HepG2 (cell line): Measurements from ENCODE around the gene ADAMTSL3. TPM values are rescaled to one million over a fixed set of nuclear protein-coding genes. Genes with fewer than 3 reads are reported as not detected.

Experiments
- ATAC-seq: fragments of 200-7000 bp; cut with Tn5 transposase; 3 replicates; pipeline ENCODE4 v1.9.1; 2020; ENCODE audit warnings: mild to moderate bottlenecking, moderate library complexity
- BruUV-seq: library from RNA; stranded (reverse); fragments of 400-500 nt; replicated peaks from 2 replicates; lab custom pipeline; 2021; lab: Mats Ljungman, UMichigan
- CTCF ChIA-PET: fragments of 300-600 bp; formaldehyde crosslinking; extraction: SDS; loops from one replicate; lab custom pipeline; 2021; ENCODE audit warnings: low total read pairs, inconsistent platforms, low intra/inter-chr PET ratio; lab: Yijun Ruan, JAX
- POLR2A ChIA-PET: fragments of 350-600 bp; sonication (Branson Sonifier 250); formaldehyde crosslinking; loops from one replicate; lab custom pipeline; 2020; ENCODE audit warnings: antibody characterized with exemption, inconsistent platforms; lab: Yijun Ruan, JAX
- DNase-seq: peaks from one replicate; pipeline ENCODE4 v3.0.0-alpha.2; 2015; ENCODE audit warnings: low spot score
- FAIRE-seq: peaks from 3 replicates; lab custom pipeline; 2011; peaks lifted over from hg19 to GRCh38; lab: Jason Lieb, UNC
- H2AFZ ChIP-seq: one replicate; pipeline ENCODE4 v1.6.1; 2011; ENCODE audit warnings: low read length, inconsistent platforms
- H3K27ac ChIP-seq: fragments of 300-600 bp; 3 replicates; pipeline ENCODE4 v1.8.0; 2011; ENCODE audit warnings: mixed run types, mild to moderate bottlenecking, mixed read lengths, low read length, inconsistent platforms; ENCODE audit not compliant: insufficient read depth; ENCODE audit errors: extremely low read length
- H3K27me3 ChIP-seq, 2 experiments: fragments of 200-600 bp in 1 of 2; 2 replicates in 1 of 2; 3 replicates in 1 of 2; pipeline versions ENCODE4 v1.6.0 to v1.8.0; 2011; ENCODE audit warnings: low read length in 2 of 2, mild to moderate bottlenecking in 2 of 2, moderate library complexity in 2 of 2, inconsistent platforms in 1 of 2; ENCODE audit not compliant: insufficient read depth in 2 of 2, control insufficient read depth in 1 of 2
- H3K36me3 ChIP-seq, 2 experiments: fragments of 200-600 bp in 1 of 2; replicated peaks in 1 of 2; 2 replicates in 1 of 2; 3 replicates in 1 of 2; pipeline versions ENCODE4 v1.5.1 to v1.8.0; 2011; ENCODE audit warnings: low read length in 2 of 2, inconsistent platforms in 1 of 2; ENCODE audit not compliant: insufficient read depth in 2 of 2, control insufficient read depth in 1 of 2
- H3K4me1 ChIP-seq: 2 replicates; pipeline ENCODE4 v1.5.1; 2012; ENCODE audit warnings: low read length, inconsistent platforms; ENCODE audit not compliant: insufficient read depth
- H3K4me2 ChIP-seq: 2 replicates; pipeline ENCODE4 v1.6.0; 2011; ENCODE audit warnings: low read depth, low read length, inconsistent platforms
- H3K4me3 ChIP-seq, 3 experiments: fragments of 200-600 bp in 1 of 3; sonication (generic), shearing (Covaris generic) in 1 of 3; replicated peaks in 1 of 3; 2 replicates each; pipeline ENCODE4 v1.5.1; 2011 to 2016; ENCODE audit warnings: low read length in 3 of 3, inconsistent platforms in 2 of 3, low read depth in 2 of 3, mild to moderate bottlenecking in 2 of 3, control low read depth in 1 of 3, mixed read lengths in 1 of 3; ENCODE audit not compliant: insufficient read depth in 1 of 3
- H3K79me2 ChIP-seq: one replicate; pipeline ENCODE4 v1.6.1; 2011; ENCODE audit warnings: low read length, inconsistent platforms; ENCODE audit not compliant: insufficient read depth
- H3K9ac ChIP-seq: 2 replicates; pipeline ENCODE4 v1.6.0; 2011; ENCODE audit warnings: mild to moderate bottlenecking, low read depth, low read length, inconsistent platforms; ENCODE audit not compliant: insufficient read depth
- H3K9me3 ChIP-seq: 2 replicates; pipeline ENCODE4 v1.5.1; 2012; ENCODE audit warnings: mild to moderate bottlenecking, low read length
- H4K20me1 ChIP-seq: 2 replicates; pipeline ENCODE4 v1.6.0; 2011; ENCODE audit warnings: inconsistent platforms, mild to moderate bottlenecking, low read length, moderate library complexity; ENCODE audit not compliant: insufficient read depth
- AGO1 ChIP-seq: fragments of 200-400 bp; formaldehyde crosslinking; IDR thresholded peaks from 2 replicates; pipeline ENCODE4 v1.6.1; 2017; ENCODE audit warnings: mild to moderate bottlenecking, low read depth, low read length, moderate library complexity; ENCODE audit not compliant: poor library complexity, severe bottlenecking
- BRCA1 ChIP-seq: sonication (generic); formaldehyde crosslinking; IDR thresholded peaks from 2 replicates; pipeline ENCODE4 v1.4.0; 2020; ENCODE audit warnings: missing genetic modification reagents
- CENPBD1 ChIP-seq: sonication (generic); formaldehyde crosslinking; IDR thresholded peaks from 2 replicates; pipeline ENCODE4 v1.8.0; 2022; ENCODE audit warnings: missing genetic modification reagents, low read depth, mild to moderate bottlenecking, borderline replicate concordance
- MTERF4 ChIP-seq: sonication (generic); formaldehyde crosslinking; IDR thresholded peaks from 2 replicates; pipeline ENCODE4 v1.8.0; 2023; ENCODE audit warnings: mild to moderate bottlenecking, missing genetic modification reagents
- MXI1 ChIP-seq: IDR thresholded peaks from 3 replicates; pipeline ENCODE4 v1.6.1; 2012; ENCODE audit warnings: low read depth, low read length, inconsistent platforms, borderline replicate concordance
- MYNN ChIP-seq: sonication (generic); formaldehyde crosslinking; IDR thresholded peaks from 2 replicates; pipeline ENCODE4 v1.4.0; 2020; ENCODE audit warnings: mild to moderate bottlenecking, low read depth, missing genetic modification reagents
- PHF5A ChIP-seq: IDR thresholded peaks from one replicate; pipeline ENCODE4 v1.6.1; 2018; ENCODE audit warnings: low read depth, missing genetic modification reagents; ENCODE audit not compliant: unreplicated experiment
- PRDM10 ChIP-seq: sonication (generic); formaldehyde crosslinking; IDR thresholded peaks from 2 replicates; pipeline ENCODE4 v1.4.0; 2020; ENCODE audit warnings: low read depth, missing genetic modification reagents
- ZFX ChIP-seq: sonication (generic); formaldehyde crosslinking; IDR thresholded peaks from 2 replicates; pipeline ENCODE4 v1.4.0; 2020; ENCODE audit warnings: mild to moderate bottlenecking, low read depth, missing genetic modification reagents, moderate library complexity
- ZNF101 ChIP-seq: sonication (generic); formaldehyde crosslinking; IDR thresholded peaks from 2 replicates; pipeline ENCODE4 v1.4.0; 2020; ENCODE audit warnings: mild to moderate bottlenecking, low read depth, missing genetic modification reagents, borderline replicate concordance
- ZNF280B ChIP-seq: sonication (generic); formaldehyde crosslinking; IDR thresholded peaks from 2 replicates; pipeline ENCODE4 v1.5.0; 2020; ENCODE audit warnings: missing genetic modification reagents, mild to moderate bottlenecking, borderline replicate concordance
- ZNF326 ChIP-seq: sonication (generic); formaldehyde crosslinking; IDR thresholded peaks from 2 replicates; pipeline ENCODE4 v1.4.0; 2020; ENCODE audit warnings: missing genetic modification reagents, borderline replicate concordance
- ZNF629 ChIP-seq: sonication (generic); formaldehyde crosslinking; conservative IDR thresholded peaks from 2 replicates; pipeline ENCODE4 v1.5.0; 2020; ENCODE audit warnings: missing genetic modification reagents
- ZNF816 ChIP-seq: sonication (generic); formaldehyde crosslinking; IDR thresholded peaks from 2 replicates; pipeline ENCODE4 v1.8.0; 2022; ENCODE audit warnings: missing genetic modification reagents, mild to moderate bottlenecking, borderline replicate concordance
- ZXDC ChIP-seq: sonication (generic); formaldehyde crosslinking; IDR thresholded peaks from 2 replicates; pipeline ENCODE4 v1.5.0; 2020; ENCODE audit warnings: mild to moderate bottlenecking, missing genetic modification reagents
- WGBS: methylation state at CpG from one replicate; pipeline ENCODE4 v1.1.6; 2017; ENCODE audit warnings: low lambda C conversion rate; 5-methylcytosine and 5-hydroxymethylcytosine counted together
- in situ Hi-C: cut with HindIII; loops from 2 replicates; pipeline ENCODE4 v1.10.0; 2017; ENCODE audit warnings: low pct_unique_long_range_greater_than_20kb; ENCODE audit not compliant: extremely low pct_ligation_motif_present
- intact Hi-C: fragments of 100-400 bp; cut with micrococcal nuclease; formaldehyde crosslinking; loops from one replicate; pipeline ENCODE4 v1.10.0; 2022; ENCODE audit not compliant: unreplicated experiment
- polyA plus RNA-seq, 8 experiments: library from polyadenylated mRNA; depleted of rRNA in 3 of 8; stranded (reverse) in 7 of 8; unstranded in 1 of 8; fragments of >200 nt; fragmentation: Illumina TruSeq in 4 of 8; extraction: Trizol in 4 of 8; gene quantifications; 2 replicates each; pipeline versions ENCODE4 v1.2.1 to v1.2.3, GENCODE V29; 2011 to 2016; ENCODE audit warnings: low read depth in 4 of 8, missing spikeins in 1 of 8, mixed read lengths in 1 of 8; ENCODE audit not compliant: insufficient read depth in 1 of 8
- total RNA-seq, 5 experiments: library from RNA; depleted of rRNA; stranded (reverse); fragments of >200 nt; fragmentation: Illumina TruSeq; extraction: Trizol; gene quantifications; 2 replicates each; pipeline ENCODE4 v1.2.3, GENCODE V29; 2016; ENCODE audit warnings: low read depth in 1 of 5

Gene ADAMTSL3
- total and polyA plus RNA-seq, 2 of the 13 experiments (the other 11 are each of a cell fraction or from before 2014, with no cell fraction given) = 0.04 to 0.09 TPM

- POLR2A ChIA-PET = no interaction called here
- H3K9ac ChIP-seq = no peak overlapping the region
- 1% methylated on average over 5 of the region's 5 CpGs for WGBS
- H3K4me2 ChIP-seq = no peak overlapping the region
- DNase-seq (no peak), FAIRE-seq (no peak), ATAC-seq (no peak)
- H3K4me3 ChIP-seq = no peak overlapping the region
- intact Hi-C loops = loop anchor here (1.0 kb wide), 1 partner anchor 8 kb away; no protein-coding TSS in a partner anchor
- H3K27ac ChIP-seq = no peak overlapping the region
- CTCF ChIA-PET = no interaction called here
- H3K27me3 ChIP-seq = no peaks in the 10 kb centered on the region
- H3K9me3 ChIP-seq = no peaks in the 10 kb centered on the region
- H2AFZ ChIP-seq = no peak overlapping the region
- H3K79me2 ChIP-seq = no peaks in the 10 kb centered on the region
- in situ Hi-C loops = no loop called here
- no peaks in the 10 kb centered on the region for H4K20me1 ChIP-seq
- BruUV-seq = no TSS peak
- H3K4me1 ChIP-seq = no peaks in the 10 kb centered on the region
- H3K36me3 ChIP-seq = no peaks in the 10 kb centered on the region
- TF ChIP-seq ZNF280B (CRISPR knock-in tag) = no peak
- no peak for TF ChIP-seq ZFX (CRISPR knock-in tag)
- no peak for TF ChIP-seq ZNF101 (CRISPR knock-in tag)
- TF ChIP-seq MXI1 = no peak
- TF ChIP-seq ZNF629 (CRISPR knock-in tag) = no peak
- TF ChIP-seq ZNF816 (CRISPR knock-in tag) = no peak
- no peak for TF ChIP-seq ZXDC (CRISPR knock-in tag)
- no peak for TF ChIP-seq BRCA1 (CRISPR knock-in tag)
- TF ChIP-seq AGO1 = no peak
- TF ChIP-seq CENPBD1 (CRISPR knock-in tag) = no peak
- TF ChIP-seq PHF5A (CRISPR knock-in tag) = no peak
- TF ChIP-seq MYNN (CRISPR knock-in tag) = no peak
- no peak for TF ChIP-seq PRDM10 (CRISPR knock-in tag)
- no peak for TF ChIP-seq ZNF326 (CRISPR knock-in tag)
- no peak for TF ChIP-seq MTERF4
Measured at GRCh38 chr15:83711236-83711635, 57.3 kb downstream of the ADAMTSL3 start.
